ENCODE results near the gene DDX19B. TPM values are rescaled to one million over a fixed set of nuclear protein-coding genes. Genes with fewer than 3 reads are reported as not detected.

Gene DDX19B
- total and polyA plus RNA-seq, 9 of the 15 experiments (the other 6 are each of a cell fraction or from before 2014, with no cell fraction given): 7.0 to 32.9 (median 19.3) TPM

GRCh38 chr16:70253291-70254106 lies 45.5 kb upstream of the DDX19B start:
- Histone ChIP-seq H3K4me3 (no peak overlapping the region), H4K20me1 (replicated peaks; ENCODE audit: control insufficient read depth, insufficient read depth, low read length) (peaks cover 33% of the 10 kb centered on the region), H3K9ac (ENCODE audit: insufficient read depth in 1 of 2, low read depth in 2 of 2, low read length in 2 of 2) (peak overlapping the region in 1 of 2 experiments; percentile 65; a peak in 2 of 4 replicates), H3K36me3 (ENCODE audit: control insufficient read depth, insufficient read depth, low read length) (peaks cover 74% of the 10 kb centered on the region), H3K9me1 (ENCODE audit: control insufficient read depth, insufficient read depth, low read length) (no peaks in the 10 kb centered on the region), H3K4me1 (replicated peaks in 1 of 2; ENCODE audit: control insufficient read depth in 2 of 2, insufficient read depth in 2 of 2, low read length in 2 of 2) (peaks cover 5 to 20% of the 10 kb centered on the region in 2 experiments; a peak in 4 of 5 replicates), H3K79me2 (ENCODE audit: control insufficient read depth, insufficient read depth, low read length) (peaks cover 32% of the 10 kb centered on the region), H3K9me3 (replicated peaks; ENCODE audit: control insufficient read depth, insufficient read depth, low read depth, low read length) (no peaks in the 10 kb centered on the region), H2AFZ (ENCODE audit: low read depth, low read length) (no peak overlapping the region), H3K27ac (ENCODE audit: extremely low read depth, low read depth, low read length) (no peak overlapping the region), H3K27me3 (ENCODE audit: control insufficient read depth in 2 of 2, insufficient read depth in 2 of 2, low read length in 2 of 2) (no peaks in the 10 kb centered on the region), H3K4me2 (ENCODE audit: insufficient read depth, low read length) (no peak overlapping the region)
- ChIA-PET CTCF (ENCODE audit: low intra/inter-chr PET ratio) (interaction anchor here (0.6 kb wide), 1 partner anchor 741 kb away, joined by 3 read pairs; no protein-coding TSS in a partner anchor), POLR2A (interaction anchor here (0.6 to 4.9 kb wide), 9 partner anchors 9 to 399 kb away, joined by 3 to 57 read pairs (median 7); partner anchors contain the start of gene AARS1)
- BruUV-seq (replicated peaks): no TSS peak
- peak; percentile 12 for ATAC-seq
- no peak for FAIRE-seq
- WGBS (ENCODE audit: insufficient coverage, low coverage, missing lambda C conversion rate): 82% methylated on average over 16 of the region's 16 CpGs
- in situ Hi-C loops (cut with MboI): no loop called here
- intact Hi-C loops (cut with micrococcal nuclease): no loop called here
- peak; percentile 33 to 63 (median 42) for DNase-seq (ENCODE audit: extremely low read depth in 1 of 4, low spot score in 3 of 4)
- TF ChIP-seq RBFOX2 (IDR thresholded peaks at IDR 0.05; ENCODE audit: low read depth, low read length) (peak; percentile 65), RBM22 (IDR thresholded peaks at IDR 0.05; ENCODE audit: low read depth, low read length, poor library complexity, severe bottlenecking) (peak; percentile 89), STAT5A (IDR thresholded peaks at IDR 0.05; ENCODE audit: borderline replicate concordance, low read length) (no peak), NFE2L1 (tag; IDR thresholded peaks at IDR 0.05; ENCODE audit: borderline replicate concordance, low read depth) (no peak), COPS2 (conservative IDR thresholded peaks at IDR 0.05) (no peak), FOXK1 (CRISPR knock-in tag; IDR thresholded peaks at IDR 0.05; ENCODE audit: borderline replicate concordance) (peak; percentile 8; the same call in 1 of the 2 replicates), RAD51 (IDR thresholded peaks at IDR 0.05; ENCODE audit: borderline replicate concordance, low read depth) (no peak), BACH1 (tag; IDR thresholded peaks at IDR 0.05) (no peak), ZNF384 (IDR thresholded peaks at IDR 0.05; ENCODE audit: low read depth, low read length) (no peak), ZNF239 (CRISPR knock-in tag; IDR thresholded peaks at IDR 0.05) (no peak), CTCF (IDR thresholded peaks at IDR 0.05 in 2 of 3, conservative IDR thresholded peaks at IDR 0.05 in 1 of 3; ENCODE audit: insufficient read depth in 2 of 3, low read depth in 1 of 3, low read length in 3 of 3) (peak; percentile 51 to 72 (median 53)), FOXJ2 (tag; IDR thresholded peaks at IDR 0.05) (0 out of 2 replicates have a peak, but pooled peaks have one; percentile 49), TRIM25 (IDR thresholded peaks at IDR 0.05; ENCODE audit: borderline replicate concordance) (no peak), JUN (IDR thresholded peaks at IDR 0.05; ENCODE audit: borderline replicate concordance, low read depth, low read length) (no peak), JUN (CRISPR knock-in tag; IDR thresholded peaks at IDR 0.05; ENCODE audit: borderline replicate concordance) (no peak), POLR2AphosphoS2 (IDR thresholded peaks at IDR 0.05; ENCODE audit: low read length) (0 out of 2 replicates have a peak, but pooled peaks have one; percentile 2)

All from K562 (cell line).